Pancreas (tissue), 10 donors: Measurements from ENCODE around the gene ACTC1. TPM values are rescaled to one million over a fixed set of nuclear protein-coding genes. Genes with fewer than 3 reads are reported as not detected.
"Not testable (repeated sequence)": the region's sequence is repeated elsewhere in the genome, so short reads cannot be mapped to it uniquely, and the experiment has no call there.

Experiments
- ATAC-seq, 4 donors: fragments of 200-7000 bp; cut with Tn5 transposase; one replicate each; pipeline versions ENCODE4 v1.8.0 to v1.9.1; 2020; ENCODE audit warnings: mild to moderate bottlenecking in 4 of 4, moderate library complexity in 4 of 4
- DNase-seq, 6 donors: peaks; one replicate each; pipeline ENCODE4 v3.0.0-alpha.2; 2020
- FAIRE-seq: peaks from 2 replicates; lab custom pipeline; 2012; peaks lifted over from hg19 to GRCh38; lab: Jason Lieb, UNC
- H3K27ac ChIP-seq, 4 donors: fragments of 200-600 bp; sonication (generic); 1 replicate in 3 of 4; 2 replicates in 1 of 4; pipeline versions ENCODE4 v1.5.0 to v1.8.0; 2020
- H3K27me3 ChIP-seq, 4 donors: fragments of 200-600 bp; one replicate each; pipeline ENCODE4 v1.8.0; 2021
- H3K36me3 ChIP-seq, 3 donors: fragments of 200-600 bp; sonication (generic) in 1 of 3; one replicate each; pipeline versions ENCODE4 v1.5.0 to v1.8.0; 2020 to 2021
- H3K4me1 ChIP-seq, 3 donors: fragments of 200-600 bp; one replicate each; pipeline ENCODE4 v1.8.0; 2021
- H3K4me3 ChIP-seq, 4 donors: fragments of 200-600 bp; sonication (generic) in 2 of 4; one replicate each; pipeline versions ENCODE4 v1.5.0 to v1.8.0; 2020 to 2021
- H3K9me3 ChIP-seq, 4 donors: fragments of 200-600 bp; one replicate each; pipeline ENCODE4 v1.8.0; 2021
- CTCF ChIP-seq, 4 donors: fragments of 200-600 bp; sonication (generic) in 3 of 4; IDR thresholded peaks; one replicate each; pipeline versions ENCODE4 v1.5.0 to v1.8.0; 2021; ENCODE audit warnings: antibody characterized with exemption in 4 of 4
- WGBS, 2 donors: extraction: QIAGEN DNeasy Blood & Tissue Kit; methylation state at CpG; one replicate each; pipeline ENCODE4 v1.1.7; 2013; 5-methylcytosine and 5-hydroxymethylcytosine counted together
- intact Hi-C, 3 donors: fragments of 100-400 bp; cut with DNase I; formaldehyde crosslinking; loops; one replicate each; pipeline versions ENCODE4 v1.11.1 to v1.14.2; 2022
- polyA plus RNA-seq, 2 donors: library from polyadenylated mRNA; stranded (reverse); fragments of 200-250 nt; gene quantifications; one replicate each; pipeline ENCODE4 v1.2.3, GENCODE V29; 2013
- total RNA-seq, 6 donors: library from RNA; stranded (reverse); fragmentation: NEBNext Ultra II Directional in 4 of 6; extraction: Animal tissue kit (Norgen Biotek cat#: 25700) in 4 of 6; gene quantifications; one replicate each; pipeline versions ENCODE4 v1.2.1 to v1.2.4, GENCODE V29; 2021 to 2023
- donor health status: healthy with polysubstance abuse.
- donor health status: DM: no; HTN: no; CAD: no; lungs with moderate emphysema.
- donor health status: DM: no; HTN: no; CAD: no.
- donor health status: control.
- donor health status: control.
- donor health status: Bipolar disorder and iron deficiency.
- donor health status: DM: yes; HTN: yes; CAD: no.
- donor health status: DM: no; HTN: no; CAD: no.
- donor health status: DM: no; HTN: no; CAD: no.
- donor health status: DM: yes; HTN: yes; CAD: no.

ACTC1 gene
- total and polyA plus RNA-seq, 8 donors = 0.13 to 5.2 (median 1.00) TPM; not detected in 2

GRCh38 chr15:34808016-34808415 is 12.7 kb upstream of the ACTC1 start:
- intact Hi-C loops = no loop called here
- WGBS, 2 donors = 68 to 77% methylated on average over 3 of the region's 3 CpGs
- DNase-seq = no peak

GRCh38 chr15:34807241-34807640 is 11.9 kb upstream of the ACTC1 start:
- DNase-seq, H3K27ac ChIP-seq, H3K9me3 ChIP-seq, H3K27me3 ChIP-seq, H3K36me3 ChIP-seq, ATAC-seq, H3K4me1 ChIP-seq, FAIRE-seq, intact Hi-C loops, H3K4me3 ChIP-seq: not testable (repeated sequence)
- 61 to 70% methylated on average over 8 of the region's 8 CpGs for WGBS, 2 donors

More at GRCh38 chr15:34808016-34808415, 12.7 kb upstream of the ACTC1 start:
- Histone ChIP-seq H3K4me3 (no peak overlapping the region), H3K27me3 (no peaks in the 10 kb centered on the region), H3K9me3 (no peaks in the 10 kb centered on the region), H3K4me1 (no peaks in the 10 kb centered on the region), H3K36me3 (no peaks in the 10 kb centered on the region), H3K27ac (no peak overlapping the region)
- FAIRE-seq (no peak), ATAC-seq (no peak)
- no peak for TF ChIP-seq CTCF (IDR thresholded peaks at IDR 0.05)

- H3K27me3 ChIP-seq = no peaks in the 10 kb centered on the region
- no peaks in the 10 kb centered on the region for H3K4me1 ChIP-seq
- no peak overlapping the region for H3K27ac ChIP-seq
- intact Hi-C loops = no loop called here
- no peak for FAIRE-seq
- WGBS, 2 donors = 57 to 59% methylated on average over 3 of the region's 3 CpGs
- ATAC-seq = no peak
- no peaks in the 10 kb centered on the region for H3K9me3 ChIP-seq
- no peak overlapping the region for H3K4me3 ChIP-seq
- no peaks in the 10 kb centered on the region for H3K36me3 ChIP-seq
- no peak for DNase-seq
- no peak for TF ChIP-seq CTCF (IDR thresholded peaks at IDR 0.05)
Measured at GRCh38 chr15:34804776-34805175, 9.4 kb upstream of the ACTC1 start.

- Histone ChIP-seq H3K4me3 (no peak overlapping the region), H3K9me3 (no peaks in the 10 kb centered on the region), H3K36me3 (no peaks in the 10 kb centered on the region), H3K4me1 (no peaks in the 10 kb centered on the region), H3K27me3 (no peaks in the 10 kb centered on the region), H3K27ac (no peak overlapping the region)
- DNase-seq (no peak), ATAC-seq (peak in 1 of 4 donors; percentile 50), FAIRE-seq (no peak)
- intact Hi-C loops = no loop called here
- WGBS, 2 donors = 51 to 56% methylated on average over 2 of the region's 2 CpGs
- TF ChIP-seq CTCF (IDR thresholded peaks at IDR 0.05) = no peak
Measured at GRCh38 chr15:34804113-34804512, 8.8 kb upstream of the ACTC1 start.

- Histone ChIP-seq H3K4me3 (no peak overlapping the region), H3K27ac (no peak overlapping the region), H3K4me1 (no peaks in the 10 kb centered on the region), H3K27me3 (no peaks in the 10 kb centered on the region), H3K36me3 (no peaks in the 10 kb centered on the region), H3K9me3 (no peaks in the 10 kb centered on the region)
- TF ChIP-seq CTCF (IDR thresholded peaks at IDR 0.05) = no peak
- FAIRE-seq (no peak), DNase-seq (no peak), ATAC-seq (no peak)
- intact Hi-C loops = no loop called here
- 89 to 90% methylated on average over 7 of the region's 7 CpGs for WGBS, 2 donors
Measured at GRCh38 chr15:34802803-34803750, 7.7 kb upstream of the ACTC1 start.
